Neural progenitor cell (in vitro differentiated cells): ENCODE measurements around the gene MGA.

Experiments used
- EZH2 ChIP-seq: fragments of 200-600 bp; sonication (generic); IDR thresholded peaks from 2 replicates; pipeline ENCODE4 v1.6.1; 2017; ENCODE audit warnings: antibody characterized with exemption, mild to moderate bottlenecking, moderate library complexity
- EZH2phosphoT487 ChIP-seq: fragments of 200-600 bp; sonication (generic); IDR thresholded peaks from 2 replicates; pipeline ENCODE4 v1.6.1; 2017; ENCODE audit warnings: antibody characterized with exemption
- TF ChIP-seq, protein P1 (sequence below): fragments of 200-600 bp; sonication (generic); IDR thresholded peaks from 2 replicates; pipeline ENCODE4 v1.5.1; 2017; ENCODE audit warnings: antibody characterized with exemption, mild to moderate bottlenecking

- TF ChIP-seq EZH2 (no peak), EZH2phosphoT487 (no peak)
- TF ChIP-seq, protein P1, sequence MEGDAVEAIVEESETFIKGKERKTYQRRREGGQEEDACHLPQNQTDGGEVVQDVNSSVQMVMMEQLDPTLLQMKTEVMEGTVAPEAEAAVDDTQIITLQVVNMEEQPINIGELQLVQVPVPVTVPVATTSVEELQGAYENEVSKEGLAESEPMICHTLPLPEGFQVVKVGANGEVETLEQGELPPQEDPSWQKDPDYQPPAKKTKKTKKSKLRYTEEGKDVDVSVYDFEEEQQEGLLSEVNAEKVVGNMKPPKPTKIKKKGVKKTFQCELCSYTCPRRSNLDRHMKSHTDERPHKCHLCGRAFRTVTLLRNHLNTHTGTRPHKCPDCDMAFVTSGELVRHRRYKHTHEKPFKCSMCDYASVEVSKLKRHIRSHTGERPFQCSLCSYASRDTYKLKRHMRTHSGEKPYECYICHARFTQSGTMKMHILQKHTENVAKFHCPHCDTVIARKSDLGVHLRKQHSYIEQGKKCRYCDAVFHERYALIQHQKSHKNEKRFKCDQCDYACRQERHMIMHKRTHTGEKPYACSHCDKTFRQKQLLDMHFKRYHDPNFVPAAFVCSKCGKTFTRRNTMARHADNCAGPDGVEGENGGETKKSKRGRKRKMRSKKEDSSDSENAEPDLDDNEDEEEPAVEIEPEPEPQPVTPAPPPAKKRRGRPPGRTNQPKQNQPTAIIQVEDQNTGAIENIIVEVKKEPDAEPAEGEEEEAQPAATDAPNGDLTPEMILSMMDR = no peak
Measured at GRCh38 chr15:41648097-41648496, 12.1 kb upstream of the MGA start.
